NCI-H748 treated with DMSO at 0.1 percent for 48 hours (cell line): ENCODE data around the gene EMID1.
"Not testable (repeated sequence)": the region's sequence is repeated elsewhere in the genome, so short reads cannot be mapped to it uniquely, and the experiment has no call there.

Source experiments
- DNase-seq: peaks from one replicate; lab custom pipeline; 2025; lab: John Stamatoyannopoulos, UW

Gene EMID1

GRCh38 chr22:29231971-29232959 lies 26.6 kb downstream of the EMID1 start:
- no peak for DNase-seq

GRCh38 chr22:29233277-29233877 lies 27.7 kb downstream of the EMID1 start:
- no peak for DNase-seq

- DNase-seq = not testable (repeated sequence)
These were observed 34.8 kb downstream of the EMID1 start for GRCh38 chr22:29240481-29240880.

GRCh38 chr22:29243874-29244446 lies 38.3 kb downstream of the EMID1 start:
- DNase-seq = no peak

- no peak for DNase-seq
These were observed 39.3 kb downstream of the EMID1 start for GRCh38 chr22:29244785-29245625.

GRCh38 chr22:29245626-29246385 lies 40.1 kb downstream of the EMID1 start:
- peak; percentile 6 for DNase-seq

GRCh38 chr22:29247891-29248290 lies 42.2 kb downstream of the EMID1 start:
- DNase-seq = not testable (repeated sequence)

- DNase-seq = no peak
These were observed 45.6 kb downstream of the EMID1 start for GRCh38 chr22:29251265-29251664.

GRCh38 chr22:29251981-29252911 lies 46.5 kb downstream of the EMID1 start:
- DNase-seq = no peak

- DNase-seq = no peak
These were observed 48.0 kb downstream of the EMID1 start for GRCh38 chr22:29253561-29254285.

GRCh38 chr22:29254286-29254660 lies 48.6 kb downstream of the EMID1 start:
- DNase-seq = no peak

GRCh38 chr22:29255064-29255621 lies 49.4 kb downstream of the EMID1 start:
- DNase-seq = no peak

- no peak for DNase-seq
These were observed 51.1 kb downstream of the EMID1 start for GRCh38 chr22:29256606-29257325.

GRCh38 chr22:29257751-29258181 lies 52.1 kb downstream of the EMID1 start:
- no peak for DNase-seq

GRCh38 chr22:29258407-29259252 lies 52.9 kb downstream of the EMID1 start:
- DNase-seq = no peak

GRCh38 chr22:29259253-29259899 lies 53.7 kb downstream of the EMID1 start:
- no peak for DNase-seq

- no peak for DNase-seq
These were observed 54.4 kb downstream of the EMID1 start for GRCh38 chr22:29260031-29260560.
